ENCODE data around the gene LMBRD2.
A peak's percentile ranks its signal among the peaks of the same experiment; 100 is the strongest.

Gene LMBRD2

GRCh38 chr5:36099748-36100147 is 51.9 kb downstream of the LMBRD2 start:
- no peak for DNase-seq

GRCh38 chr5:36096486-36096885 is 55.2 kb downstream of the LMBRD2 start:
- no peak for DNase-seq

- peak; percentile 14 for DNase-seq
Observed at GRCh38 chr5:36089989-36090388, 61.7 kb downstream of the LMBRD2 start.

- DNase-seq: peak; percentile 61
Observed at GRCh38 chr5:36079200-36079781, 72.4 kb downstream of the LMBRD2 start.

GRCh38 chr5:36078430-36078829 is 73.3 kb downstream of the LMBRD2 start:
- no peak for DNase-seq

- DNase-seq: peak; percentile 14
Observed at GRCh38 chr5:36073595-36074216, 78.0 kb downstream of the LMBRD2 start.

GRCh38 chr5:36070687-36071571 is 80.8 kb downstream of the LMBRD2 start:
- no peak for DNase-seq

GRCh38 chr5:36068751-36069281 is 82.9 kb downstream of the LMBRD2 start:
- no peak for DNase-seq

- DNase-seq: no peak
Observed at GRCh38 chr5:36066540-36067210, 85.0 kb downstream of the LMBRD2 start, which contains the start of gene UGT3A2. TSS of gene UGT3A2 (minus strand) at chr5:36066882. CDS start at chr5:36066789, 93 bp downstream.

GRCh38 chr5:36066001-36066539 is 85.6 kb downstream of the LMBRD2 start:
- no peak for DNase-seq

GRCh38 chr5:36060420-36060887 is 91.2 kb downstream of the LMBRD2 start:
- no peak for DNase-seq

GRCh38 chr5:36059571-36060419 is 91.9 kb downstream of the LMBRD2 start:
- no peak for DNase-seq

GRCh38 chr5:36058776-36059175 is 92.9 kb downstream of the LMBRD2 start:
- DNase-seq: no peak

GRCh38 chr5:36057386-36057785 is 94.3 kb downstream of the LMBRD2 start:
- no peak for DNase-seq

- no peak for DNase-seq
Observed at GRCh38 chr5:36056422-36056821, 95.3 kb downstream of the LMBRD2 start.

- DNase-seq: no peak
Observed at GRCh38 chr5:36055984-36056383, 95.7 kb downstream of the LMBRD2 start.

GRCh38 chr5:36054647-36055046 is 97.0 kb downstream of the LMBRD2 start:
- DNase-seq: no peak

- DNase-seq: no peak
Observed at GRCh38 chr5:36052538-36052937, 99.1 kb downstream of the LMBRD2 start.

- DNase-seq: no peak
Observed at GRCh38 chr5:36049949-36050348, 101.7 kb downstream of the LMBRD2 start.
